Loucy (cell line): Measurements from ENCODE around the gene NOM1.

Experiments
- EZH2phosphoT487 ChIP-seq: fragments of 200-600 bp; IDR thresholded peaks from 2 replicates; pipeline ENCODE4 v1.6.1; 2018; ENCODE audit warnings: antibody characterized with exemption, mild to moderate bottlenecking, moderate library complexity, borderline replicate concordance
- TF ChIP-seq, protein P1 (sequence below): fragments of 200-600 bp; sonication (generic); conservative IDR thresholded peaks from 2 replicates; pipeline ENCODE4 v1.5.1; 2014; ENCODE audit warnings: mild to moderate bottlenecking, antibody characterized with exemption, low read length

DNA sequence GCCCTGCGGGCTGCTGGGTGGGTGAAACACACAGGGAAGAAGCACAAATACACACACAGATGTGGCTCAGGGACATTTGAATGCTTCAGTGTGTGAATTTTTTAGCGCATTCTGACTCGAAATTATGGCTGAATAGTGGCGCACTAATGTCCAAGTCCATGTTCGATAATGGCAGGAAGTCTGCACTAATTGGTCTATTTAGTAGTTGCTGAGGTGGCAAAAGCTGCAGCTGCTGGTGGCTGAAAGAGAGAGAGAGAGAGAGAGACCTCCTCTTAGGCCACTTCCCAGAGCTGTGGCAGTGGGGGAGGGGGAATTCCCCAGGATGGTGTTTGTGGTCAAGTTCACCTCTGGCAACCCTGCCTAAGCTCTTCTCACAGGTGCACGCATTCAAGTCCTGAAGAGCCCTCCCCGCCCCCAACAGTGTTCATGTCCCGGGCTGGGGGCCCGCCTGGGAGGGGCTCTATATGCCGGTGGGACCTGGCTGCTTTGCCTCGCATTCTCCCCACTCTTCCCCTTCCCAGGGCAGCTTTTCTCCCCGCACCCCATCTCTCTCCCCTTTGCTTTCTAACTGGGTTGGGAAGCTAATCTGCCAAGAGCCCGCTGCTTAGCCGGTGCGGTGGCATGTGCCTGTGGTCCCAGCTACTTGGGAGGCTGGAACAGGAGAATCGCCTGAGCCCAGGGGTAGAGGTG, 67.0 kb downstream of the NOM1 start:
- TF ChIP-seq, protein P1, sequence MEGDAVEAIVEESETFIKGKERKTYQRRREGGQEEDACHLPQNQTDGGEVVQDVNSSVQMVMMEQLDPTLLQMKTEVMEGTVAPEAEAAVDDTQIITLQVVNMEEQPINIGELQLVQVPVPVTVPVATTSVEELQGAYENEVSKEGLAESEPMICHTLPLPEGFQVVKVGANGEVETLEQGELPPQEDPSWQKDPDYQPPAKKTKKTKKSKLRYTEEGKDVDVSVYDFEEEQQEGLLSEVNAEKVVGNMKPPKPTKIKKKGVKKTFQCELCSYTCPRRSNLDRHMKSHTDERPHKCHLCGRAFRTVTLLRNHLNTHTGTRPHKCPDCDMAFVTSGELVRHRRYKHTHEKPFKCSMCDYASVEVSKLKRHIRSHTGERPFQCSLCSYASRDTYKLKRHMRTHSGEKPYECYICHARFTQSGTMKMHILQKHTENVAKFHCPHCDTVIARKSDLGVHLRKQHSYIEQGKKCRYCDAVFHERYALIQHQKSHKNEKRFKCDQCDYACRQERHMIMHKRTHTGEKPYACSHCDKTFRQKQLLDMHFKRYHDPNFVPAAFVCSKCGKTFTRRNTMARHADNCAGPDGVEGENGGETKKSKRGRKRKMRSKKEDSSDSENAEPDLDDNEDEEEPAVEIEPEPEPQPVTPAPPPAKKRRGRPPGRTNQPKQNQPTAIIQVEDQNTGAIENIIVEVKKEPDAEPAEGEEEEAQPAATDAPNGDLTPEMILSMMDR: no peak
- TF ChIP-seq EZH2phosphoT487: no peak
